ENCODE data around the gene POR. TPM values are rescaled to one million over a fixed set of nuclear protein-coding genes. Genes with fewer than 3 reads are reported as not detected.

Gene POR
- total RNA-seq, 1 experiment from 2014 or later, result 168 TPM

DNA sequence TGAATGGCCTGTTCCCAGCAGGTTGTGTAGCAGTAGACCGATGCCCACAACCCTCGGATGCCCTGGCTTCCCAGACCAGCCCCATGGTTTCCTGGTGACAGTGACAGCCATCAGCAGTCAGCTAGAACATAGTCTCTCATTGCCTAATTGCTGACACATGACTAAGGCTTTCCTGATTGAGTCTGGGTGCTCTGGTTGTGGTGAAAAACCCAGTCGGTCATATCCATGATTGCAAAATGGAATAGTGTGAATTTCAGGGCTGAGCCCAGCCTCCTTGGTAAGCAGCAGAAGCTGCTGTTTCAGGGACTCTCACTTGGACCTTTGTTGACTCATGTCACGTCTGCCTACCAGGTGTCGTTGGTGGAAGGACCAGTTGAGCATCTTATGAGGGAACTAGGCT is 36.6 kb downstream of the POR start:
- DNase-seq (ENCODE audit: low read depth, low spot score), result no peak
- TF ChIP-seq TCF7L2 (IDR thresholded peaks at IDR 0.05; ENCODE audit: low read depth, low read length) (no peak), POLR2AphosphoS5 (IDR thresholded peaks at IDR 0.05; ENCODE audit: low read depth, low read length) (no peak), REST (IDR thresholded peaks at IDR 0.05; ENCODE audit: insufficient read depth in 1 of 2, low read depth in 2 of 2, low read length in 1 of 2) (no peak), SIN3A (IDR thresholded peaks at IDR 0.05; ENCODE audit: borderline replicate concordance, insufficient read depth, low read depth, low read length) (no peak), CTCF (IDR thresholded peaks at IDR 0.05) (no peak)
- no peak for ATAC-seq
- intact Hi-C loops (cut with micrococcal nuclease; ENCODE audit: unreplicated experiment), result no loop called here
- Histone ChIP-seq H3K4me3 (ENCODE audit: low read depth in 2 of 2, low read length in 2 of 2) (no peak overlapping the region), H3K9me3 (ENCODE audit: control insufficient read depth, insufficient read depth, low read depth, low read length) (no peaks in the 10 kb centered on the region), H3K27me3 (ENCODE audit: control insufficient read depth, insufficient read depth, low read length) (no peaks in the 10 kb centered on the region), H3K36me3 (ENCODE audit: control insufficient read depth, insufficient read depth, low read length) (no peaks in the 10 kb centered on the region), H3K4me1 (ENCODE audit: control insufficient read depth, insufficient read depth, low read length) (peaks cover 12% of the 10 kb centered on the region), H3K27ac (ENCODE audit: low read length) (no peak overlapping the region)
- POLR2A ChIA-PET, result no interaction called here
- CTCF ChIA-PET, result no interaction called here
- no TSS peak for BruUV-seq (replicated peaks)
- in situ Hi-C loops (cut with HindIII; ENCODE audit: low pct_unique_long_range_greater_than_20kb, low sequenced_read_pairs), result no loop called here

DNA sequence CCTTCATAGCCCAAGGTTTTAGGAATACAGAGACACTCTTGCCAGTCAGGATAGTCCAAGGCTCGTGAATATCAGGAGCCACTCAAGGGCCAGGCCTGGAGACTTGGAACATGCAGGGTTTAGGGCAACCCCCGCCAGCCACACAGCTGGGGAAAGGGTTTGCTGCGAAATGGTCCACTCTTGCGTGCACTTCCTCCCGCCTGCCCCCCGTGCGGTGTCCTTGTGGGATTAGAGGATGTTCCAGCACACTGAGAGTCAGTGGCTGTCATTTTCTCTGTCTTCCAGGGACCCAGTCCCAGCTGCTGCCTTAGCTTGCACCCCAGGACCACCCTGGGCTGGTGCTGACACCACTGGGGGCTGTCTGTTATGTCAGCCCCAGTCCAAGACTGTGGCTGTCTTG is 38.5 kb downstream of the POR start:
- POLR2A ChIA-PET, result no interaction called here
- Histone ChIP-seq H3K4me1 (ENCODE audit: control insufficient read depth, insufficient read depth, low read length) (peaks cover 15% of the 10 kb centered on the region), H3K36me3 (ENCODE audit: control insufficient read depth, insufficient read depth, low read length) (no peaks in the 10 kb centered on the region), H3K9me3 (ENCODE audit: control insufficient read depth, insufficient read depth, low read depth, low read length) (no peaks in the 10 kb centered on the region), H3K27ac (ENCODE audit: low read length) (no peak overlapping the region), H3K27me3 (ENCODE audit: control insufficient read depth, insufficient read depth, low read length) (no peaks in the 10 kb centered on the region), H3K4me3 (ENCODE audit: low read depth in 2 of 2, low read length in 2 of 2) (no peak overlapping the region)
- in situ Hi-C loops (cut with HindIII; ENCODE audit: low pct_unique_long_range_greater_than_20kb, low sequenced_read_pairs) (no loop called here), intact Hi-C loops (cut with micrococcal nuclease; ENCODE audit: unreplicated experiment) (no loop called here)
- DNase-seq (ENCODE audit: low read depth, low spot score) (no peak), ATAC-seq (no peak)
- CTCF ChIA-PET, result no interaction called here
- BruUV-seq (replicated peaks), result no TSS peak
- TF ChIP-seq SIN3A (IDR thresholded peaks at IDR 0.05; ENCODE audit: borderline replicate concordance, insufficient read depth, low read depth, low read length) (no peak), TCF7L2 (IDR thresholded peaks at IDR 0.05; ENCODE audit: low read depth, low read length) (no peak), CTCF (IDR thresholded peaks at IDR 0.05) (no peak), POLR2AphosphoS5 (IDR thresholded peaks at IDR 0.05; ENCODE audit: low read depth, low read length) (no peak), REST (IDR thresholded peaks at IDR 0.05; ENCODE audit: insufficient read depth in 1 of 2, low read depth in 2 of 2, low read length in 1 of 2) (no peak)

All from Panc1 (cell line).